Spleen (tissue), 7 donors: ENCODE data around the gene CHID1.

Source experiments
- POLR2A ChIP-seq, 3 donors: fragments of 450-650 bp; IDR thresholded peaks; one replicate each; pipeline ENCODE4 v1.5.1; 2017; ENCODE audit warnings: antibody characterized with exemption in 3 of 3, mild to moderate bottlenecking in 1 of 3
- POLR2AphosphoS5 ChIP-seq, 3 donors: sonication (generic); formaldehyde crosslinking; IDR thresholded peaks; one replicate each; pipeline ENCODE4 v1.5.1; 2017; ENCODE audit warnings: antibody characterized with exemption in 3 of 3
- TF ChIP-seq, protein P1 (sequence below), 11 experiments: fragments of 200-600 bp in 7 of 11; fragments of 450-650 bp in 4 of 11; sonication (generic) in 4 of 11; IDR thresholded peaks in 8 of 11; conservative IDR thresholded peaks in 3 of 11; 1 replicate in 7 of 11; 2 replicates in 4 of 11; pipeline versions ENCODE4 v1.4.0 to v1.8.0; 2016 to 2021; ENCODE audit warnings: antibody characterized with exemption in 11 of 11, inconsistent platforms in 4 of 11, mild to moderate bottlenecking in 1 of 11
- donor health status: DM: no; HTN: no; CAD: no; lungs with moderate emphysema.
- donor health status: DM: no; HTN: no; CAD: no.
- donor health status: DM: no; HTN: no; CAD: no.

DNA sequence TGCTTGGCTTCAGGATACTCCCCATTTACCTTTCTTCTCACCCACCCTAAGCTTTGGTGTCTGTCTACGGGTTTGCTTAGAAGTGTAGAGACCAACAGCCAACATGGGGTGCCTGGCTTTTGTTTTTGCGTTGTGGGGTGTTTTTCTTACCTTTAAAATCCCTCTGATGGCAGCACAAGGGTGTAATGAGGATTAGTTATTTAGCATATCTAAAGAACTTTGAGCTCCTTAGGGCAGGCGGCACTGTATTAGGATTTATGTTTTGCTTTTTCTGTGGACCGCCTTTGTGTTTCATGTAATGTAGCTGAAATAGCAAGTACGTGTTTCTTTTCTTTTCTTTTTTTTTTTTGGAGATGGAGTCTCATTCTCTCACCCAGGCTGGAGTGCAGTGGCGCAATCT is 23.9 kb upstream of the CHID1 start:
- TF ChIP-seq, protein P1, sequence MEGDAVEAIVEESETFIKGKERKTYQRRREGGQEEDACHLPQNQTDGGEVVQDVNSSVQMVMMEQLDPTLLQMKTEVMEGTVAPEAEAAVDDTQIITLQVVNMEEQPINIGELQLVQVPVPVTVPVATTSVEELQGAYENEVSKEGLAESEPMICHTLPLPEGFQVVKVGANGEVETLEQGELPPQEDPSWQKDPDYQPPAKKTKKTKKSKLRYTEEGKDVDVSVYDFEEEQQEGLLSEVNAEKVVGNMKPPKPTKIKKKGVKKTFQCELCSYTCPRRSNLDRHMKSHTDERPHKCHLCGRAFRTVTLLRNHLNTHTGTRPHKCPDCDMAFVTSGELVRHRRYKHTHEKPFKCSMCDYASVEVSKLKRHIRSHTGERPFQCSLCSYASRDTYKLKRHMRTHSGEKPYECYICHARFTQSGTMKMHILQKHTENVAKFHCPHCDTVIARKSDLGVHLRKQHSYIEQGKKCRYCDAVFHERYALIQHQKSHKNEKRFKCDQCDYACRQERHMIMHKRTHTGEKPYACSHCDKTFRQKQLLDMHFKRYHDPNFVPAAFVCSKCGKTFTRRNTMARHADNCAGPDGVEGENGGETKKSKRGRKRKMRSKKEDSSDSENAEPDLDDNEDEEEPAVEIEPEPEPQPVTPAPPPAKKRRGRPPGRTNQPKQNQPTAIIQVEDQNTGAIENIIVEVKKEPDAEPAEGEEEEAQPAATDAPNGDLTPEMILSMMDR (IDR thresholded peaks at IDR 0.05 in 8 of 11, conservative IDR thresholded peaks at IDR 0.05 in 3 of 11) = no peak
- no peak for TF ChIP-seq POLR2AphosphoS5 (IDR thresholded peaks at IDR 0.05)
- no peak for TF ChIP-seq POLR2A (IDR thresholded peaks at IDR 0.05)
